ENCODE measurements around the gene CATSPER1. TPM values are rescaled to one million over a fixed set of nuclear protein-coding genes. Genes with fewer than 3 reads are reported as not detected.
A peak's percentile ranks its signal among the peaks of the same experiment; 100 is the strongest.

Gene CATSPER1
- total RNA-seq, 1 donor from 2014 or later, result not detected

GRCh38 chr11:66017321-66017720 lies 9.0 kb downstream of the CATSPER1 start:
- peaks cover 20% of the 10 kb centered on the region for H3K4me1 ChIP-seq
- no peak for DNase-seq
- H3K36me3 ChIP-seq, result no peaks in the 10 kb centered on the region
- intact Hi-C loops (cut with micrococcal nuclease), result no loop called here
- no peaks in the 10 kb centered on the region for H3K9me3 ChIP-seq (replicated peaks)
- no peak for TF ChIP-seq CTCF (IDR thresholded peaks at IDR 0.05; ENCODE audit: borderline replicate concordance)
- peaks cover 19% of the 10 kb centered on the region for H3K27me3 ChIP-seq (ENCODE audit: low read depth)
- H3K27ac ChIP-seq (replicated peaks), result no peak overlapping the region
- H3K4me3 ChIP-seq, result no peak overlapping the region

- peaks cover 24% of the 10 kb centered on the region for H3K27me3 ChIP-seq (ENCODE audit: low read depth)
- intact Hi-C loops (cut with micrococcal nuclease), result no loop called here
- no peaks in the 10 kb centered on the region for H3K9me3 ChIP-seq (replicated peaks)
- no peaks in the 10 kb centered on the region for H3K36me3 ChIP-seq
- H3K4me3 ChIP-seq, result no peak overlapping the region
- DNase-seq, result no peak
- H3K4me1 ChIP-seq, result peaks cover 22% of the 10 kb centered on the region
- H3K27ac ChIP-seq (replicated peaks), result no peak overlapping the region
- TF ChIP-seq CTCF (IDR thresholded peaks at IDR 0.05; ENCODE audit: borderline replicate concordance), result no peak
Observed at GRCh38 chr11:66016793-66017177, 9.5 kb downstream of the CATSPER1 start.

GRCh38 chr11:66015936-66016792 lies 10.1 kb downstream of the CATSPER1 start:
- intact Hi-C loops (cut with micrococcal nuclease), result no loop called here
- peaks cover 30% of the 10 kb centered on the region for H3K27me3 ChIP-seq (ENCODE audit: low read depth)
- H3K36me3 ChIP-seq, result no peaks in the 10 kb centered on the region

GRCh38 chr11:66015454-66015881 lies 10.8 kb downstream of the CATSPER1 start:
- H3K4me3 ChIP-seq, result no peak overlapping the region
- DNase-seq, result peak; percentile 32
- TF ChIP-seq CTCF (IDR thresholded peaks at IDR 0.05; ENCODE audit: borderline replicate concordance), result no peak
- no peaks in the 10 kb centered on the region for H3K36me3 ChIP-seq
- H3K27me3 ChIP-seq (ENCODE audit: low read depth), result peaks cover 30% of the 10 kb centered on the region
- intact Hi-C loops (cut with micrococcal nuclease), result no loop called here
- H3K9me3 ChIP-seq (replicated peaks), result no peaks in the 10 kb centered on the region
- H3K27ac ChIP-seq (replicated peaks), result peak overlapping the region; percentile 56
- peaks cover 24% of the 10 kb centered on the region for H3K4me1 ChIP-seq

More at GRCh38 chr11:66015936-66016792, 10.1 kb downstream of the CATSPER1 start:
- no peak for TF ChIP-seq CTCF (IDR thresholded peaks at IDR 0.05; ENCODE audit: borderline replicate concordance)
- Histone ChIP-seq H3K4me3 (no peak overlapping the region), H3K27ac (replicated peaks) (peak overlapping the region; percentile 56), H3K4me1 (peaks cover 24% of the 10 kb centered on the region), H3K9me3 (replicated peaks) (no peaks in the 10 kb centered on the region)
- no peak for DNase-seq

- no peaks in the 10 kb centered on the region for H3K9me3 ChIP-seq (replicated peaks)
- intact Hi-C loops (cut with micrococcal nuclease), result no loop called here
- H3K27me3 ChIP-seq (ENCODE audit: low read depth), result peaks cover 30% of the 10 kb centered on the region
- no peaks in the 10 kb centered on the region for H3K36me3 ChIP-seq
- no peak overlapping the region for H3K4me3 ChIP-seq
- no peak for DNase-seq
- peak overlapping the region; percentile 56 for H3K27ac ChIP-seq (replicated peaks)
- peaks cover 24% of the 10 kb centered on the region for H3K4me1 ChIP-seq
- TF ChIP-seq CTCF (IDR thresholded peaks at IDR 0.05; ENCODE audit: borderline replicate concordance), result no peak
Observed at GRCh38 chr11:66014804-66015453, 11.3 kb downstream of the CATSPER1 start.
